Chondrocyte (in vitro differentiated cells): Measurements from ENCODE around the gene DHRS4L2. TPM values are rescaled to one million over a fixed set of nuclear protein-coding genes. Genes with fewer than 3 reads are reported as not detected.
"Not testable (repeated sequence)": the region's sequence is repeated elsewhere in the genome, so short reads cannot be mapped to it uniquely, and the experiment has no call there.

Experiments
- DNase-seq: peaks from one replicate; pipeline ENCODE4 v3.0.0; 2021; ENCODE audit warnings: mixed read lengths, low spot score
- H3K27ac Mint-ChIP-seq: one replicate; pipeline ENCODE4 v1.8.0; 2021; ENCODE audit warnings: mild to moderate bottlenecking, moderate library complexity, mixed read lengths; ENCODE audit not compliant: unreplicated experiment
- H3K27me3 Mint-ChIP-seq: 2 replicates; pipeline ENCODE4 v1.8.0; 2021; ENCODE audit warnings: low read depth, mixed read lengths
- H3K36me3 Mint-ChIP-seq: 2 replicates; pipeline ENCODE4 v1.8.0; 2021; ENCODE audit warnings: low read depth, mixed read lengths
- H3K4me1 Mint-ChIP-seq: 2 replicates; pipeline ENCODE4 v1.8.0; 2021; ENCODE audit warnings: low read depth, mild to moderate bottlenecking, mixed read lengths
- H3K4me3 Mint-ChIP-seq: one replicate; pipeline ENCODE4 v1.8.0; 2021; ENCODE audit warnings: mild to moderate bottlenecking, moderate library complexity, mixed read lengths; ENCODE audit not compliant: unreplicated experiment
- H3K9me3 Mint-ChIP-seq: 2 replicates; pipeline ENCODE4 v1.8.0; 2021; ENCODE audit warnings: low read depth, mixed read lengths
- CTCF ChIP-seq: fragments of 200-600 bp; sonication (generic); IDR thresholded peaks from 2 replicates; pipeline ENCODE4 v1.5.0; 2021; ENCODE audit warnings: antibody characterized with exemption, mild to moderate bottlenecking, moderate library complexity
- total RNA-seq: library from RNA; stranded (reverse); gene quantifications from 3 replicates; pipeline ENCODE4 v1.2.1, GENCODE V29; 2021

DHRS4L2 gene
- total RNA-seq, 1 donor from 2014 or later = 13.9 TPM

- H3K4me3 Mint-ChIP-seq, H3K27ac Mint-ChIP-seq, H3K4me1 Mint-ChIP-seq, DNase-seq: not testable (repeated sequence)
- H3K9me3 Mint-ChIP-seq = peaks cover 47% of the 10 kb centered on the region
- peaks cover 11% of the 10 kb centered on the region for H3K36me3 Mint-ChIP-seq
- H3K27me3 Mint-ChIP-seq = peaks cover 14% of the 10 kb centered on the region
These were observed 41.0 kb downstream of the DHRS4L2 start for GRCh38 chr14:24029687-24030086.

GRCh38 chr14:24031331-24031730 is 42.6 kb downstream of the DHRS4L2 start:
- Mint-ChIP-seq H3K27me3 (peaks cover 11% of the 10 kb centered on the region), H3K9me3 (peaks cover 39% of the 10 kb centered on the region)
- DNase-seq, H3K4me3 Mint-ChIP-seq, H3K4me1 Mint-ChIP-seq, H3K36me3 Mint-ChIP-seq, H3K27ac Mint-ChIP-seq: not testable (repeated sequence)

GRCh38 chr14:24032727-24033418 is 44.1 kb downstream of the DHRS4L2 start:
- no peak overlapping the region for H3K27ac Mint-ChIP-seq

GRCh38 chr14:24035769-24036168 is 47.0 kb downstream of the DHRS4L2 start:
- H3K36me3 Mint-ChIP-seq = not testable (repeated sequence)
- Mint-ChIP-seq H3K27ac (peak overlapping the region; percentile 27), H3K4me3 (peak overlapping the region; percentile 88)

More at GRCh38 chr14:24032727-24033418, 44.1 kb downstream of the DHRS4L2 start:
- H3K27me3 Mint-ChIP-seq = peaks cover 5% of the 10 kb centered on the region
- peaks cover 30% of the 10 kb centered on the region for H3K9me3 Mint-ChIP-seq
- peaks cover 3% of the 10 kb centered on the region for H3K36me3 Mint-ChIP-seq
- H3K4me3 Mint-ChIP-seq = no peak overlapping the region
- no peak for DNase-seq
- peaks cover 6% of the 10 kb centered on the region for H3K4me1 Mint-ChIP-seq
- TF ChIP-seq CTCF = no peak

GRCh38 chr14:24036169-24036962 is 47.6 kb downstream of the DHRS4L2 start:
- Mint-ChIP-seq H3K27ac (peak overlapping the region; percentile 87), H3K4me1 (peaks cover 6% of the 10 kb centered on the region), H3K9me3 (peaks cover 17% of the 10 kb centered on the region), H3K4me3 (peak overlapping the region; percentile 88), H3K27me3 (no peaks in the 10 kb centered on the region), H3K36me3 (no peaks in the 10 kb centered on the region)
- peak; percentile 91 for DNase-seq
- TF ChIP-seq CTCF = peak; percentile 91

More at GRCh38 chr14:24035769-24036168, 47.0 kb downstream of the DHRS4L2 start:
- H3K9me3 Mint-ChIP-seq = peaks cover 23% of the 10 kb centered on the region
- not testable (repeated sequence) for H3K4me1 Mint-ChIP-seq, DNase-seq, H3K27me3 Mint-ChIP-seq

- not testable (repeated sequence) for DNase-seq, H3K27me3 Mint-ChIP-seq, H3K36me3 Mint-ChIP-seq, H3K4me1 Mint-ChIP-seq
- Mint-ChIP-seq H3K4me3 (peak overlapping the region; percentile 88), H3K27ac (peak overlapping the region; percentile 87), H3K9me3 (peaks cover 11% of the 10 kb centered on the region)
- TF ChIP-seq CTCF = peak; percentile 53
These were observed 48.4 kb downstream of the DHRS4L2 start for GRCh38 chr14:24036963-24037657.
